SK-N-SH (cell line): ENCODE measurements around the gene CALR3. TPM values are rescaled to one million over a fixed set of nuclear protein-coding genes. Genes with fewer than 3 reads are reported as not detected.

Experiments used
- CTCF ChIA-PET: fragments of 300-600, 350-600 bp; formaldehyde crosslinking; extraction: SDS; loops from one replicate; lab custom pipeline; 2021; lab: Yijun Ruan, JAX
- POLR2A ChIA-PET: fragments of 350-600 bp; sonication (Branson Sonifier 250); formaldehyde crosslinking; extraction: SDS; loops from one replicate; lab custom pipeline; 2020; ENCODE audit warnings: antibody characterized with exemption, inconsistent platforms; lab: Yijun Ruan, JAX
- DNase-seq: peaks from one replicate; pipeline ENCODE4 v3.0.0; 2012
- H2AFZ ChIP-seq: fragments of 200-600 bp; sonication (generic); 2 replicates; pipeline ENCODE4 v1.8.1; 2016; ENCODE audit warnings: antibody characterized with exemption, mild to moderate bottlenecking, low read depth
- H3F3A ChIP-seq: fragments of 200-600 bp; sonication (generic); replicated peaks from 2 replicates; pipeline ENCODE3; 2016; ENCODE audit warnings: antibody characterized with exemption, mild to moderate bottlenecking; ENCODE audit not compliant: insufficient read depth
- H3K27ac ChIP-seq, 2 experiments: fragments of 200-500 bp in 1 of 2; fragments of 200-600 bp in 1 of 2; sonication (Bioruptor generic) in 1 of 2; sonication (generic), shearing (Covaris generic) in 1 of 2; 2 replicates each; pipeline versions ENCODE4 v1.5.1 to v1.6.1; 2014 to 2016; ENCODE audit warnings: low read depth in 2 of 2, inconsistent platforms in 1 of 2, low read length in 1 of 2, mild to moderate bottlenecking in 1 of 2, mixed read lengths in 1 of 2
- H3K27me3 ChIP-seq: fragments of 200-600 bp; sonication (generic), shearing (Covaris generic); 2 replicates; pipeline ENCODE4 v1.6.1; 2016; ENCODE audit warnings: mixed run types; ENCODE audit not compliant: insufficient read depth
- H3K36me3 ChIP-seq, 2 experiments: fragments of 200-500 bp in 1 of 2; fragments of 200-600 bp in 1 of 2; sonication (Bioruptor generic) in 1 of 2; sonication (generic) in 1 of 2; replicated peaks in 1 of 2; 2 replicates each; pipeline versions ENCODE3 to v1.5.1; 2014 to 2016; ENCODE audit warnings: low read length in 1 of 2, mild to moderate bottlenecking in 1 of 2; ENCODE audit not compliant: insufficient read depth in 2 of 2, control insufficient read depth in 1 of 2
- H3K4me1 ChIP-seq, 2 experiments: fragments of 200-500 bp in 1 of 2; fragments of 200-600 bp in 1 of 2; sonication (Bioruptor generic) in 1 of 2; sonication (generic), shearing (Covaris generic) in 1 of 2; 2 replicates each; pipeline versions ENCODE4 v1.5.1 to v1.6.1; 2014 to 2016; ENCODE audit warnings: low read depth in 1 of 2, low read length in 1 of 2, mixed run types in 1 of 2; ENCODE audit not compliant: insufficient read depth in 2 of 2, control insufficient read depth in 1 of 2
- H3K4me2 ChIP-seq: fragments of 200-600 bp; sonication (generic), shearing (Covaris generic); 2 replicates; pipeline ENCODE4 v1.6.1; 2017; ENCODE audit warnings: mixed run types
- H3K4me3 ChIP-seq, 2 experiments: fragments of 200-500 bp in 1 of 2; fragments of 200-600 bp in 1 of 2; sonication (Bioruptor generic) in 1 of 2; sonication (generic), shearing (Covaris generic) in 1 of 2; 2 replicates each; pipeline versions ENCODE4 v1.5.1 to v1.8.1; 2014 to 2016; ENCODE audit warnings: low read depth in 2 of 2, inconsistent platforms in 1 of 2, low read length in 1 of 2, mild to moderate bottlenecking in 1 of 2, mixed read lengths in 1 of 2, moderate library complexity in 1 of 2
- H3K79me2 ChIP-seq: fragments of 200-600 bp; sonication (generic); 2 replicates; pipeline ENCODE4 v1.8.1; 2017; ENCODE audit warnings: mild to moderate bottlenecking; ENCODE audit not compliant: insufficient read depth
- H3K9ac ChIP-seq: fragments of 200-600 bp; sonication (generic); 2 replicates; pipeline ENCODE4 v1.6.1; 2017; ENCODE audit warnings: mixed run types
- H3K9me2 ChIP-seq: fragments of 200-600 bp; sonication (generic); 2 replicates; pipeline ENCODE4 v1.6.1; 2017; ENCODE audit warnings: mixed run types
- H3K9me3 ChIP-seq: fragments of 200-600 bp; sonication (generic); 2 replicates; pipeline ENCODE4 v1.6.1; 2017; ENCODE audit warnings: mixed run types, mild to moderate bottlenecking, moderate library complexity
- H4K20me1 ChIP-seq: fragments of 200-600 bp; sonication (generic); 2 replicates; pipeline ENCODE4 v1.6.1; 2017; ENCODE audit warnings: mild to moderate bottlenecking, mixed run types; ENCODE audit not compliant: insufficient read depth
- CHD2 ChIP-seq: fragments of 150-350 bp; IDR thresholded peaks from 2 replicates; pipeline ENCODE4 v1.6.1; 2018; ENCODE audit warnings: low read length; ENCODE audit not compliant: partially characterized antibody
- ELF1 ChIP-seq: IDR thresholded peaks from 2 replicates; pipeline ENCODE4 v1.4.0; 2012
- FOXJ3 ChIP-seq: sonication (generic); formaldehyde crosslinking; IDR thresholded peaks from 2 replicates; pipeline ENCODE4 v1.5.1; 2020; ENCODE audit warnings: mild to moderate bottlenecking, missing genetic modification reagents
- FOXM1 ChIP-seq: IDR thresholded peaks from 2 replicates; pipeline ENCODE4 v1.4.0; 2012; ENCODE audit warnings: low read depth, mild to moderate bottlenecking
- GABPA ChIP-seq: IDR thresholded peaks from 2 replicates; pipeline ENCODE4 v1.4.0; 2012; ENCODE audit warnings: low read depth, mild to moderate bottlenecking
- NFIC ChIP-seq: IDR thresholded peaks from 2 replicates; pipeline ENCODE4 v1.4.0; 2012; ENCODE audit warnings: borderline replicate concordance
- POLR2AphosphoS5 ChIP-seq: IDR thresholded peaks from 2 replicates; pipeline ENCODE4 v1.6.1; 2012; ENCODE audit warnings: low read depth, low read length
- RCOR1 ChIP-seq: fragments of 150-350 bp; IDR thresholded peaks from 2 replicates; pipeline ENCODE4 v1.6.1; 2017; ENCODE audit warnings: antibody characterized with exemption, low read length
- SIN3A ChIP-seq: IDR thresholded peaks from 2 replicates; pipeline ENCODE4 v1.6.1; 2012; ENCODE audit warnings: low read depth, mild to moderate bottlenecking, low read length, moderate library complexity, borderline replicate concordance
- TEAD4 ChIP-seq: IDR thresholded peaks from 2 replicates; pipeline ENCODE4 v1.4.0; 2012; ENCODE audit warnings: mild to moderate bottlenecking, borderline replicate concordance; ENCODE audit not compliant: insufficient read depth
- YY1 ChIP-seq: IDR thresholded peaks from 2 replicates; pipeline ENCODE4 v1.4.0; 2012; ENCODE audit warnings: low read depth, mild to moderate bottlenecking
- WGBS: methylation state at CpG from one replicate; pipeline ENCODE4 v1.1.6; 2017; ENCODE audit warnings: low lambda C conversion rate; 5-methylcytosine and 5-hydroxymethylcytosine counted together
- polyA plus RNA-seq, 3 experiments: library from polyadenylated mRNA; depleted of rRNA; stranded (reverse); fragments of >200 nt; gene quantifications; 2 replicates each; pipeline ENCODE4 v1.2.3, GENCODE V29; 2012
- TF ChIP-seq, protein P1 (sequence below): IDR thresholded peaks from 2 replicates; pipeline ENCODE4 v1.4.0; 2012; ENCODE audit warnings: low read depth, borderline replicate concordance
- TF ChIP-seq, protein P2 (sequence below): IDR thresholded peaks from 2 replicates; pipeline ENCODE4 v1.6.1; 2012; ENCODE audit warnings: mild to moderate bottlenecking, low read depth, low read length, moderate library complexity
- TF ChIP-seq, protein P3 (sequence below): IDR thresholded peaks from 2 replicates; pipeline ENCODE4 v1.4.0; 2012; ENCODE audit warnings: low read depth, borderline replicate concordance
- TF ChIP-seq, protein P4 (sequence below): IDR thresholded peaks from 2 replicates; pipeline ENCODE4; 2012
- TF ChIP-seq, protein P5 (sequence below): IDR thresholded peaks from 2 replicates; pipeline ENCODE4 v1.4.0; 2012; ENCODE audit warnings: low read depth

CALR3 gene
- polyA plus RNA-seq, 1 of the 3 experiments (the other 2 are of a cell fraction) = not detected

DNA sequence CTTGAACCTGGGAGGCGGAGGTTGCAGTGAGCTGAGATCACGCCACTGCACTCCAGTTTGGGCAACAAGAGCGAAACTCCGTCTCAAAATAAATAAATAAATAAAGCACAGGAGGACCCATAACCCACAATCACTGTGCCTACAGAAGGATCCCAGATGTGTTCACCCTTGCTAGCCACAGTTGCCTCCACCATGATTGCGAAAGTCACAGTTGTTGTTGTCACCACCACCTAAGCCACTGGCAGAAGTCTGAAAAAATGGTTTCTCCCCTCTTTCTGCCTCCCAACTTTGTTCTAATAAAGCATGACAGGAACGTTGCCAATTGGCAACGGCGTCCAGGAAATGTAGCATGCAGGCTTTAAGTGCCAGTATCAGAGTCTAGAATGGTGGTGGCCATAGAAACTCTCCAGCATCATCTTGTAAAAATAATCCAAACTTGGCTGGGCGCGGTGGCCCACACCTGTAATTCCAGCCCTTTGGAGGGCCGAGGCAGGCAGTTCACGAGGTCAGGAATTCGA lies 22.0 kb downstream of the CALR3 start (continued):
- TF ChIP-seq FOXJ3 (CRISPR knock-in tag) (no peak), ELF1 (no peak), CHD2 (no peak)
- TF ChIP-seq, protein P1, sequence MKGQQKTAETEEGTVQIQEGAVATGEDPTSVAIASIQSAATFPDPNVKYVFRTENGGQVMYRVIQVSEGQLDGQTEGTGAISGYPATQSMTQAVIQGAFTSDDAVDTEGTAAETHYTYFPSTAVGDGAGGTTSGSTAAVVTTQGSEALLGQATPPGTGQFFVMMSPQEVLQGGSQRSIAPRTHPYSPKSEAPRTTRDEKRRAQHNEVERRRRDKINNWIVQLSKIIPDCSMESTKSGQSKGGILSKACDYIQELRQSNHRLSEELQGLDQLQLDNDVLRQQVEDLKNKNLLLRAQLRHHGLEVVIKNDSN = no peak
- TF ChIP-seq, protein P2, sequence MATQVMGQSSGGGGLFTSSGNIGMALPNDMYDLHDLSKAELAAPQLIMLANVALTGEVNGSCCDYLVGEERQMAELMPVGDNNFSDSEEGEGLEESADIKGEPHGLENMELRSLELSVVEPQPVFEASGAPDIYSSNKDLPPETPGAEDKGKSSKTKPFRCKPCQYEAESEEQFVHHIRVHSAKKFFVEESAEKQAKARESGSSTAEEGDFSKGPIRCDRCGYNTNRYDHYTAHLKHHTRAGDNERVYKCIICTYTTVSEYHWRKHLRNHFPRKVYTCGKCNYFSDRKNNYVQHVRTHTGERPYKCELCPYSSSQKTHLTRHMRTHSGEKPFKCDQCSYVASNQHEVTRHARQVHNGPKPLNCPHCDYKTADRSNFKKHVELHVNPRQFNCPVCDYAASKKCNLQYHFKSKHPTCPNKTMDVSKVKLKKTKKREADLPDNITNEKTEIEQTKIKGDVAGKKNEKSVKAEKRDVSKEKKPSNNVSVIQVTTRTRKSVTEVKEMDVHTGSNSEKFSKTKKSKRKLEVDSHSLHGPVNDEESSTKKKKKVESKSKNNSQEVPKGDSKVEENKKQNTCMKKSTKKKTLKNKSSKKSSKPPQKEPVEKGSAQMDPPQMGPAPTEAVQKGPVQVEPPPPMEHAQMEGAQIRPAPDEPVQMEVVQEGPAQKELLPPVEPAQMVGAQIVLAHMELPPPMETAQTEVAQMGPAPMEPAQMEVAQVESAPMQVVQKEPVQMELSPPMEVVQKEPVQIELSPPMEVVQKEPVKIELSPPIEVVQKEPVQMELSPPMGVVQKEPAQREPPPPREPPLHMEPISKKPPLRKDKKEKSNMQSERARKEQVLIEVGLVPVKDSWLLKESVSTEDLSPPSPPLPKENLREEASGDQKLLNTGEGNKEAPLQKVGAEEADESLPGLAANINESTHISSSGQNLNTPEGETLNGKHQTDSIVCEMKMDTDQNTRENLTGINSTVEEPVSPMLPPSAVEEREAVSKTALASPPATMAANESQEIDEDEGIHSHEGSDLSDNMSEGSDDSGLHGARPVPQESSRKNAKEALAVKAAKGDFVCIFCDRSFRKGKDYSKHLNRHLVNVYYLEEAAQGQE = no peak
- TF ChIP-seq, protein P3, sequence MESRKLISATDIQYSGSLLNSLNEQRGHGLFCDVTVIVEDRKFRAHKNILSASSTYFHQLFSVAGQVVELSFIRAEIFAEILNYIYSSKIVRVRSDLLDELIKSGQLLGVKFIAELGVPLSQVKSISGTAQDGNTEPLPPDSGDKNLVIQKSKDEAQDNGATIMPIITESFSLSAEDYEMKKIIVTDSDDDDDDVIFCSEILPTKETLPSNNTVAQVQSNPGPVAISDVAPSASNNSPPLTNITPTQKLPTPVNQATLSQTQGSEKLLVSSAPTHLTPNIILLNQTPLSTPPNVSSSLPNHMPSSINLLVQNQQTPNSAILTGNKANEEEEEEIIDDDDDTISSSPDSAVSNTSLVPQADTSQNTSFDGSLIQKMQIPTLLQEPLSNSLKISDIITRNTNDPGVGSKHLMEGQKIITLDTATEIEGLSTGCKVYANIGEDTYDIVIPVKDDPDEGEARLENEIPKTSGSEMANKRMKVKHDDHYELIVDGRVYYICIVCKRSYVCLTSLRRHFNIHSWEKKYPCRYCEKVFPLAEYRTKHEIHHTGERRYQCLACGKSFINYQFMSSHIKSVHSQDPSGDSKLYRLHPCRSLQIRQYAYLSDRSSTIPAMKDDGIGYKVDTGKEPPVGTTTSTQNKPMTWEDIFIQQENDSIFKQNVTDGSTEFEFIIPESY = no peak

DNA sequence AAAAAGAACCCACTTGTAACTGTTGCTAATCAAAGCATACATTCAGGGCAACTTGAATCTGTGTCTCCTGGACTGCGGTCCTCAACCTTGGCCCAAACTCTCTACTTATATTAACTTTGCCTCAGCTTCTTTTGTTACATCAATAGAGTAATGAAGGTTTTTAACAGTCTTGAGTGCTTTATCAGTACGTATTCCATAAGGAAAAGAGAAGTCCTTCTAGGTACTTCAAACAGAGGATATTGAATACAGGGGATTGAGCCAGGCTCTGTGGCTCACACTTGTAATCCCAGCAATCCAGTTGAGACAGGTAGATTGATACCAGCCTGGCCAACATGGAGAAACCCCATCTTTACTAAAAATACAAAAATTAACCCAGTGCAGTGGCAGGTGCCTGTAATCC lies 23.0 kb downstream of the CALR3 start:
- CTCF ChIA-PET = interaction anchor here (0.6 to 1.2 kb wide), 2 partner anchors 16 to 31 kb away, joined by 3 to 4 read pairs; no protein-coding TSS in a partner anchor
- TF ChIP-seq YY1 (no peak), SIN3A (no peak), TEAD4 (no peak), POLR2AphosphoS5 (no peak), NFIC (no peak), GABPA (no peak), FOXJ3 (CRISPR knock-in tag) (no peak), ELF1 (no peak), RCOR1 (no peak), FOXM1 (no peak)
- TF ChIP-seq, protein P3 = no peak
- TF ChIP-seq, protein P4, sequence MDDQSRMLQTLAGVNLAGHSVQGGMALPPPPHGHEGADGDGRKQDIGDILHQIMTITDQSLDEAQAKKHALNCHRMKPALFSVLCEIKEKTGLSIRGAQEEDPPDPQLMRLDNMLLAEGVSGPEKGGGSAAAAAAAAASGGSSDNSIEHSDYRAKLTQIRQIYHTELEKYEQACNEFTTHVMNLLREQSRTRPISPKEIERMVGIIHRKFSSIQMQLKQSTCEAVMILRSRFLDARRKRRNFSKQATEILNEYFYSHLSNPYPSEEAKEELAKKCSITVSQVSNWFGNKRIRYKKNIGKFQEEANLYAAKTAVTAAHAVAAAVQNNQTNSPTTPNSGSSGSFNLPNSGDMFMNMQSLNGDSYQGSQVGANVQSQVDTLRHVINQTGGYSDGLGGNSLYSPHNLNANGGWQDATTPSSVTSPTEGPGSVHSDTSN = no peak
- TF ChIP-seq, protein P5, sequence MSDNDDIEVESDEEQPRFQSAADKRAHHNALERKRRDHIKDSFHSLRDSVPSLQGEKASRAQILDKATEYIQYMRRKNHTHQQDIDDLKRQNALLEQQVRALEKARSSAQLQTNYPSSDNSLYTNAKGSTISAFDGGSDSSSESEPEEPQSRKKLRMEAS = no peak
- TF ChIP-seq, protein P1 = no peak
- 100% methylated on average over 2 of the region's 2 CpGs for WGBS

More for the DNA sequence above, 23.0 kb downstream of the CALR3 start:
- POLR2A ChIA-PET = no interaction called here
- no peak for DNase-seq
- Histone ChIP-seq H3K4me3 (no peak overlapping the region), H3F3A (peaks cover 3% of the 10 kb centered on the region), H4K20me1 (peaks cover 21% of the 10 kb centered on the region; the same call in 1 of the 2 replicates), H3K9me2 (no peaks in the 10 kb centered on the region), H3K9me3 (no peaks in the 10 kb centered on the region), H3K9ac (no peak overlapping the region), H3K79me2 (peaks cover 35% of the 10 kb centered on the region), H3K4me2 (no peak overlapping the region), H3K27ac (no peak overlapping the region), H2AFZ (peak overlapping the region; percentile 95; the same call in 1 of the 2 replicates), H3K36me3 (no peaks in the 10 kb centered on the region), H3K27me3 (no peaks in the 10 kb centered on the region; the same call in 1 of the 2 replicates), H3K4me1 (peaks cover 8 to 13% of the 10 kb centered on the region in 2 experiments; a peak in 3 of 4 replicates)
